Erythroblast (primary cell): ENCODE data around the gene NUDC.
A peak's percentile ranks its signal among the peaks of the same experiment; 100 is the strongest.
"Not testable (repeated sequence)": the region's sequence is repeated elsewhere in the genome, so short reads cannot be mapped to it uniquely, and the experiment has no call there.

Experiments
- DNase-seq, 2 experiments: peaks; one replicate each; lab custom pipeline; 2025; lab: John Stamatoyannopoulos, UW
- GATA1 ChIP-seq: IDR thresholded peaks from 2 replicates; pipeline ENCODE4 v1.6.1; 2011; ENCODE audit warnings: low read depth, mild to moderate bottlenecking, control low read depth, low read length, moderate library complexity
- POLR2A ChIP-seq: IDR thresholded peaks from 2 replicates; pipeline ENCODE4 v1.6.1; 2011; ENCODE audit warnings: mild to moderate bottlenecking, low read length

NUDC gene

GRCh38 chr1:26972821-26973220 is 51.3 kb downstream of the NUDC start:
- DNase-seq = no peak
- no peak for TF ChIP-seq POLR2A
- TF ChIP-seq GATA1 = no peak

GRCh38 chr1:26976621-26977510 is 55.3 kb downstream of the NUDC start:
- TF ChIP-seq POLR2A (no peak), GATA1 (no peak)
- DNase-seq = no peak

DNA sequence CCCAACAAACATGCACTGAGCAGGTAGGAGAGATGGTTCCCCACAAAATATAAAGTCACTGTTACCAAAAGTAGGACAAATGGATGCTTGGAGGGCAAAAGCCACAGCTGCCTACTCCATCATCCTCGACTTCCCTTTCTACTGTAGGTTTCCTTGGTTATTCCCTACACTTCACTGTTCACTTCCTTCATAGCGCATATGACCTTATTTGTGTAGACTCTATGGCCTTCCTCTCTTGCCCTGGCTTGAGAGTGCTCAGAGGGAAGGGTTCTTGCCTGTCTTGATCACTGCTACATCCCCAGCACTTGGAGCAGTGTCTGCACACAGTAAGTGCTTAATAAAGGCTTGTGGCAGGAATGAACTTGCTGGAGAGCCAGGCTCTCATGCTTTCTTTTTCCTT is 57.4 kb downstream of the NUDC start:
- no peak for TF ChIP-seq POLR2A
- TF ChIP-seq GATA1 = no peak

GRCh38 chr1:26981146-26981846 is 59.8 kb downstream of the NUDC start:
- no peak for DNase-seq
- TF ChIP-seq POLR2A = no peak
- no peak for TF ChIP-seq GATA1

More for the DNA sequence above, 57.4 kb downstream of the NUDC start:
- DNase-seq = no peak

- TF ChIP-seq POLR2A (no peak), GATA1 (no peak)
- DNase-seq = no peak
These were observed 62.3 kb downstream of the NUDC start for GRCh38 chr1:26983863-26984262.

- TF ChIP-seq GATA1 (no peak), POLR2A (no peak)
- DNase-seq = no peak
These were observed 62.7 kb downstream of the NUDC start for GRCh38 chr1:26984291-26984690.

DNA sequence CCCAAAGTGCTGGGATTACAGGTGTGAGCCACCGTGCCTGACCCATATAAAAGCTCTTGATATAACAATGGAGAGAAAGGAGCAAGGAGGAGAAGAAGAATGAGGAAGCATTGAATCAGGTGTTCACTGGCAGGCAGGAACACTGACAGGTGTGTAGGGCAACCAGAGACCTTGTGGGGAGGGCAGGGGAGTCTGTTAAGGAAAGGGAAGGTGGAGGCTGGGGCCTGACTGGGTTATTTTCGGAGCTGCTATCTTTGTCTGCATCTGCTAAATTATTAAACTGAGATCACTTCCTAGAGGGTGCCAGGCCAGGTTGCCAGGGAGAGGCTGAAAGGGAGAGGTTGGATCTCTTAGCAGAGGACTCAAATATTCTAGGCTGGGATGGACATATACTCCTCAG is 65.1 kb downstream of the NUDC start:
- TF ChIP-seq GATA1 = no peak
- TF ChIP-seq POLR2A = no peak
- no peak for DNase-seq

GRCh38 chr1:26989403-26990109 is 68.0 kb downstream of the NUDC start:
- not testable (repeated sequence) for DNase-seq

DNA sequence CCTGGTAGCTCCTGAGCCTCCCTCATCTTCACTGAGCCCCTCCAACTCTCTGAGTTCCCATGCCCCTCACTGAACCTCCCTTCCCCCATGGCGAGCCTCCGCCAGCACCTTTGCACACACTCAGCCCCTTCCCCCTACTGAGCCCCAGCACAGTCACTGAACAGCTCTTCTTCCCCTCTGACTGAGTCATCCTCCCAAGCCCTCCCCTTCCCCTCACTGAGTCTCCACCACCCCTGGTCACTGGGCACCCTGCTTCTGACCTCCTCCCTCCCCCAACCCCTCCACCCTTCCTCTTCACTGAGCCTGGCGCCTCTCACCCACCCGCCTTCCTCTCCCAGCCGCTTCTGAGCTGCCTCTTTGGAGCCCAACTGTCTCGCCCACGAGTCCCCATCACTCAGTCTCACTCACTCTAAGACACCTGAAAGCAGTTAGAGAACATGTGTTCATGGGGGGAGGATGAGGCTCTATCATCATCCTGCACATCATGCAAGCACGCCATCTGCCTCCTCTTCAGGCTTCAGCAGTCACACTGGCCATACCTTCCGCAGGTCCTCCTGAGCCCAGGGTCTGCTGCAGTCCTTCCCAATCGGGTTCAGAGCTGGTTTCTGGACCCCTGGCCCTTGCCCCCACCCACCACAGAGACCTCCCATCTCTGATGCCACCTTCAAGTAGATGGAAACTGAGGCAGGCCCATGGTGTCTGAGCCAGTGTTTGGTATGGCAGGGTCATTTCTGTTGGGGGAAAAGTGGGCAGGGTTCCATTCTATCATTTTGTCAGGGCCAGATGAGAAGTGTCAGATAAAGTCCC is 70.0 kb downstream of the NUDC start:
- no peak for DNase-seq

GRCh38 chr1:26993237-26994019 is 71.9 kb downstream of the NUDC start, which contains the start of gene TRNP1:
TRNP1 (plus strand) TSS chr1:26993692; CDS start chr1:26993787, 95 bp downstream.
- peak in 1 of 2 experiments; percentile 59 for DNase-seq

More for the DNA sequence above, 70.0 kb downstream of the NUDC start:
- TF ChIP-seq GATA1 (no peak), POLR2A (no peak)

GRCh38 chr1:26994020-26994786 is 72.7 kb downstream of the NUDC start:
- TF ChIP-seq GATA1 = no peak
- TF ChIP-seq POLR2A = no peak

More at GRCh38 chr1:26993237-26994019, 71.9 kb downstream of the NUDC start, which contains the start of gene TRNP1:
- TF ChIP-seq POLR2A (no peak), GATA1 (no peak)

More at GRCh38 chr1:26994020-26994786, 72.7 kb downstream of the NUDC start:
- no peak for DNase-seq
